D721Med (cell line): Measurements from ENCODE around the gene POLN.

Experiments
- DNase-seq: peaks from one replicate; pipeline ENCODE4 v3.0.0; 2011; ENCODE audit warnings: low spot score; ENCODE audit not compliant: insufficient read length
- FAIRE-seq: peaks from 2 replicates; lab custom pipeline; 2011; peaks lifted over from hg19 to GRCh38; lab: Jason Lieb, UNC
- TF ChIP-seq, protein P1 (sequence below): IDR thresholded peaks from 2 replicates; pipeline ENCODE4 v1.5.1; 2012; ENCODE audit warnings: mild to moderate bottlenecking, control low read depth; ENCODE audit not compliant: insufficient read depth; ENCODE audit errors: missing control alignments

POLN gene

DNA sequence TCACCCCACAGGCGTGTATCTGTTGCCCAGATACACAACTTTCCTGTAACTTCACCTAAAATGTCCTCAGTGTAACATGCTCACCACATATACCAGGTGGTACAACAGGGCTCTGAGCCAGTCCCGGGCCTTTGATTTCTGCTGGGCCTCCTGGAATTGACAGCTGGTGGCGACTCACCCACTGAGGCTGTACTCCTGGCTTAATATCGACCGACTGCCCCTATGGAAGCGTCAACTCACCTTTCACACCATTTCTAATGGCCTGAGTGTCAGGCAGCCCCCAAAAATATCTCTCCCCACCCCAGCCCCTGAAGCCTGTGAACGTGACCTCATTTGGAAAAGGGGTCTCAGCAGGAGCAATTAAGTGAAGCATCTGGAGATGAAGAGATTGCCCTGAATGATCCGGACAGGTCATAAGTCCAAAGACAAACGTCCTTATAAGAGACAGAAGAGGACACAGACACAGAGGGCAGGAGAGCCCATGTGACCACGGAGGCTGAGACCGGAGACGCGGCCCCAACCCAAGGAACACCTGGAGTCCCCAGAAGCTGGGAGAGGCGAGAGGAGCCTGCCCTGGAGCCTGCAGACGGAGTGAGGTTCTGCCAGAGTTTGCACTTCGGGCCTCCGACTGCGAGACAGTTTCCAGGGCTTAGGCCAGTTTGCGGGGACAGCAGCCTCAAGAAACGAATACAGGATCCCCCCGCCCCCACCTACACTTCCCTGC lies 32.6 kb upstream of the POLN start:
- TF ChIP-seq, protein P1, sequence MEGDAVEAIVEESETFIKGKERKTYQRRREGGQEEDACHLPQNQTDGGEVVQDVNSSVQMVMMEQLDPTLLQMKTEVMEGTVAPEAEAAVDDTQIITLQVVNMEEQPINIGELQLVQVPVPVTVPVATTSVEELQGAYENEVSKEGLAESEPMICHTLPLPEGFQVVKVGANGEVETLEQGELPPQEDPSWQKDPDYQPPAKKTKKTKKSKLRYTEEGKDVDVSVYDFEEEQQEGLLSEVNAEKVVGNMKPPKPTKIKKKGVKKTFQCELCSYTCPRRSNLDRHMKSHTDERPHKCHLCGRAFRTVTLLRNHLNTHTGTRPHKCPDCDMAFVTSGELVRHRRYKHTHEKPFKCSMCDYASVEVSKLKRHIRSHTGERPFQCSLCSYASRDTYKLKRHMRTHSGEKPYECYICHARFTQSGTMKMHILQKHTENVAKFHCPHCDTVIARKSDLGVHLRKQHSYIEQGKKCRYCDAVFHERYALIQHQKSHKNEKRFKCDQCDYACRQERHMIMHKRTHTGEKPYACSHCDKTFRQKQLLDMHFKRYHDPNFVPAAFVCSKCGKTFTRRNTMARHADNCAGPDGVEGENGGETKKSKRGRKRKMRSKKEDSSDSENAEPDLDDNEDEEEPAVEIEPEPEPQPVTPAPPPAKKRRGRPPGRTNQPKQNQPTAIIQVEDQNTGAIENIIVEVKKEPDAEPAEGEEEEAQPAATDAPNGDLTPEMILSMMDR, result no peak
- DNase-seq, result no peak
- FAIRE-seq, result no peak

GRCh38 chr4:2273657-2274319 lies 31.9 kb upstream of the POLN start:
- TF ChIP-seq, protein P1, result no peak
- no peak for FAIRE-seq

GRCh38 chr4:2273221-2273620 lies 31.3 kb upstream of the POLN start:
- FAIRE-seq (no peak), DNase-seq (no peak)
- TF ChIP-seq, protein P1, result no peak

More at GRCh38 chr4:2273657-2274319, 31.9 kb upstream of the POLN start:
- no peak for DNase-seq

GRCh38 chr4:2272828-2273120 lies 30.9 kb upstream of the POLN start:
- TF ChIP-seq, protein P1, result no peak
- no peak for FAIRE-seq
- no peak for DNase-seq

- no peak for DNase-seq
- TF ChIP-seq, protein P1, result no peak
- FAIRE-seq, result no peak
Measured at GRCh38 chr4:2272026-2272827, 30.3 kb upstream of the POLN start.

GRCh38 chr4:2271279-2272025 lies 29.5 kb upstream of the POLN start:
- DNase-seq, result no peak
- FAIRE-seq, result no peak
- TF ChIP-seq, protein P1, result no peak
